SK-N-SH treated with all-trans-retinoic acid at 6 μM for 48 hours (cell line): ENCODE measurements around the gene FAM227A.

Experiments used
- ARNTL ChIP-seq: fragments of 450-650 bp; formaldehyde crosslinking; IDR thresholded peaks from 2 replicates; pipeline ENCODE4 v1.5.0; 2020; ENCODE audit warnings: low read depth, mild to moderate bottlenecking, moderate library complexity, borderline replicate concordance
- BACH2 ChIP-seq: fragments of 250-450 bp; sonication (Bioruptor Pico); IDR thresholded peaks from 2 replicates; pipeline ENCODE4 v1.9.0; 2021; ENCODE audit warnings: mild to moderate bottlenecking, borderline replicate concordance
- CSDC2 ChIP-seq: fragments of 250-450 bp; sonication (Bioruptor Pico); IDR thresholded peaks from 2 replicates; pipeline ENCODE4 v1.5.0; 2020; ENCODE audit warnings: mild to moderate bottlenecking, moderate library complexity
- CSRNP3 ChIP-seq: fragments of 250-450 bp; sonication (Bioruptor Pico); IDR thresholded peaks from 2 replicates; pipeline ENCODE4 v1.5.1; 2021; ENCODE audit warnings: mild to moderate bottlenecking, moderate library complexity
- ESRRG ChIP-seq: fragments of 250-450 bp; sonication (Bioruptor Pico); IDR thresholded peaks from 2 replicates; pipeline ENCODE4 v1.6.1; 2021; ENCODE audit warnings: mild to moderate bottlenecking
- OSR1 ChIP-seq: fragments of 250-450 bp; sonication (Bioruptor Pico); IDR thresholded peaks from 2 replicates; pipeline ENCODE4 v1.8.0; 2022; ENCODE audit warnings: moderate library complexity, mild to moderate bottlenecking, inconsistent platforms
- TOX ChIP-seq: fragments of 250-450 bp; sonication (Bioruptor Pico); IDR thresholded peaks from 2 replicates; pipeline ENCODE4 v1.8.0; 2021; ENCODE audit warnings: mild to moderate bottlenecking, moderate library complexity, borderline replicate concordance
- TSHZ2 ChIP-seq: fragments of 250-450 bp; sonication (Bioruptor Pico); IDR thresholded peaks from 2 replicates; pipeline ENCODE4 v1.5.0; 2020; ENCODE audit warnings: mild to moderate bottlenecking, moderate library complexity
- ZFP3 ChIP-seq: fragments of 250-450 bp; sonication (Bioruptor Pico); IDR thresholded peaks from 2 replicates; pipeline ENCODE4 v1.5.0; 2020; ENCODE audit warnings: mild to moderate bottlenecking, moderate library complexity
- ZNF565 ChIP-seq: fragments of 450-650 bp; formaldehyde crosslinking; conservative IDR thresholded peaks from 2 replicates; pipeline ENCODE4 v1.5.0; 2020; ENCODE audit warnings: low read depth, mild to moderate bottlenecking, moderate library complexity
- ZNF70 ChIP-seq: fragments of 450-650 bp; formaldehyde crosslinking; IDR thresholded peaks from 2 replicates; pipeline ENCODE4 v1.5.0; 2020; ENCODE audit warnings: mild to moderate bottlenecking, moderate library complexity
- TF ChIP-seq, protein P1 (sequence below): fragments of 250-450 bp; sonication (Bioruptor Pico); IDR thresholded peaks from 2 replicates; pipeline ENCODE4 v1.5.1; 2020; ENCODE audit warnings: low read depth, mild to moderate bottlenecking, moderate library complexity

GRCh38 chr22:38531251-38531938 lies 124.8 kb downstream of the FAM227A start:
- TF ChIP-seq BACH2 (no peak), ZNF70 (CRISPR knock-in tag) (no peak), ZFP3 (CRISPR knock-in tag) (no peak), ZNF565 (CRISPR knock-in tag) (no peak), OSR1 (CRISPR knock-in tag) (no peak), TSHZ2 (CRISPR knock-in tag) (no peak), ARNTL (CRISPR knock-in tag) (no peak), CSRNP3 (CRISPR knock-in tag) (no peak), ESRRG (CRISPR knock-in tag) (no peak), TOX (no peak), CSDC2 (CRISPR knock-in tag) (no peak)
- TF ChIP-seq, protein P1, sequence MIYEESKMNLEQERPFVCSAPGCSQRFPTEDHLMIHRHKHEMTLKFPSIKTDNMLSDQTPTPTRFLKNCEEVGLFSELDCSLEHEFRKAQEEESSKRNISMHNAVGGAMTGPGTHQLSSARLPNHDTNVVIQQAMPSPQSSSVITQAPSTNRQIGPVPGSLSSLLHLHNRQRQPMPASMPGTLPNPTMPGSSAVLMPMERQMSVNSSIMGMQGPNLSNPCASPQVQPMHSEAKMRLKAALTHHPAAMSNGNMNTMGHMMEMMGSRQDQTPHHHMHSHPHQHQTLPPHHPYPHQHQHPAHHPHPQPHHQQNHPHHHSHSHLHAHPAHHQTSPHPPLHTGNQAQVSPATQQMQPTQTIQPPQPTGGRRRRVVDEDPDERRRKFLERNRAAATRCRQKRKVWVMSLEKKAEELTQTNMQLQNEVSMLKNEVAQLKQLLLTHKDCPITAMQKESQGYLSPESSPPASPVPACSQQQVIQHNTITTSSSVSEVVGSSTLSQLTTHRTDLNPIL (CRISPR knock-in tag) = no peak
